GM18508 (cell line): Measurements from ENCODE around the gene XIRP1.

Experiments
- ATAC-seq: cut with Tn5 transposase; IDR thresholded peaks from one replicate; pipeline ENCODE4 v1.9.1; 2021; ENCODE audit warnings: moderate number of reproducible peaks; ENCODE audit not compliant: insufficient read depth, unreplicated experiment

Gene XIRP1

DNA sequence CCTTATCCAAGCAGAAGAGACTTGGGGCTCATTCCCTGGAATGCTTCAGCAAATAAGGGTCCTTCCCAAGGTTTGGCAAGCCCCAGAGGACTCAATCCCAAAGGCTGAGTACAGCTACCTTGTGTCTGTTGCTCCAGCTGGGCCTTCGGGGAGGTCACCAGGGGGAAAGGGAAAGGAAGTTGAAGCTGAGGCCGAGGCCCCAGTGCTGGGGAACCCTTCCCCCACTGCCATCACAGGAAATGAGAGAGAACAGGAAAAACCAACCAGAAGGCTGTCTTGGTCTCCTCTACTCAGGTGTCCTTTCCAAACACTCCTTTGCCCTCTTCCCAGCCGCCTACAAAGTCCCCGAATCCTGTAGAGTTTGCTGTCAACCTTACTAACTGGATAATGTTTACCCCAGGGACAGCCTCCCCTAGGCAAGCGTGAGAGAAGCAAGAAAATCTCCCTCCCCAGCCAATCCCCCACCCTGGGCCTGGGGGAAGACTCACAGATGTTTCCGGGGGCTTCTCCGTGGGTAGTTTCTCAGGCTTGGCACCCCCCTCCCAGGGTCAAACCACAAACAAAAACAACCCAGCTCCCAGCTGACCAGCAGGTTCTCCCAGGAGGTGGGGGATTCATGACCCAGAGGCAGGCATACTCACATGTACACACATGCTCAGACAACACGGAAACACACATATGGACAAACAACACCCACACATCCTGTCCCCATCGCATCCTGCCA, 44.5 kb downstream of the XIRP1 start:
- no peak for ATAC-seq

DNA sequence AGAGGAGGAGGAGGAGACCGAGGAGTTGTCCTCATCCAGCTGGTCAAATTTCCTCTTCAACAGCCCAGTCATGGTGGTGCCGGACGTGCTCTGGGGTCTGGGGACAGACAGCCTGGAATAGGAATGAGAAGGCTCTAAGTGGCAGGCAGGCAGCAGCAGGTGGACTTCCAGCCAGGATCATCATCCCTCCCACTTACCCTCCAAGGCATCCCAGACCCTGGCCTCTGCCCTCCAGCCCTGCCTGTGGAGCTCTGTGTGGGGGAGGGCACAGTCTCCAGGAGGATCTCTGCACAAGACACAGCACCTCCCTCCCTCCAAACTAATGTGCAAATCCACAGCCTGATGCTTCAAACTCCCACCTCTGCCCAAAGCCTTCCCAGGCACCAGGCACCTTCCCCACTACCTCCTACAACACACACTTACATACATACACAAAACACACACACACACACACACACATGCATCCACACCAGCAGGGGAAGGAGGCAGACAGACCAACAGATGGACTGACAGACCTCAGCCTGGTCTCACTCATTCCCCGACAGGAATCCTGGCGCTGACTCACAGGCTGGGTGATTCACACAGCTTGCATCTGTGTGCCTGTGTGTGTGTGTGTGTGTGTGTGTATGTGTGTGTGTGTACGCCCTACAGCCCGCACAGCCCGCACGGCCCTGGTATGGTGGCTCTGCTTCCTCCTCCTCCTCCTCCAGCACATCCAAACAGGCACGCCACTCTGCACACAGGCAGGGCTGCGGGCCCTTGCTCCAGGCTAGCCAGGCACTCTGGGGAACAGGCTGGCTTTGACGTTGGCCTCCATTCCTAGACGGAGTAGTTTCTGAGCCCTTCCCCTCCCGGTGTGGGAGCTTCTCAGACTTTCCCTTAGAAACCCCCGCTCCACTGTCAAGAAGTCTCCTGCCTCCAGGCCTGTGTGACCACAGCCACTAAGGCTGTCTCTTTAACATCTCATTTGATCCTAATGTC, 45.5 kb downstream of the XIRP1 start:
- no peak for ATAC-seq

DNA sequence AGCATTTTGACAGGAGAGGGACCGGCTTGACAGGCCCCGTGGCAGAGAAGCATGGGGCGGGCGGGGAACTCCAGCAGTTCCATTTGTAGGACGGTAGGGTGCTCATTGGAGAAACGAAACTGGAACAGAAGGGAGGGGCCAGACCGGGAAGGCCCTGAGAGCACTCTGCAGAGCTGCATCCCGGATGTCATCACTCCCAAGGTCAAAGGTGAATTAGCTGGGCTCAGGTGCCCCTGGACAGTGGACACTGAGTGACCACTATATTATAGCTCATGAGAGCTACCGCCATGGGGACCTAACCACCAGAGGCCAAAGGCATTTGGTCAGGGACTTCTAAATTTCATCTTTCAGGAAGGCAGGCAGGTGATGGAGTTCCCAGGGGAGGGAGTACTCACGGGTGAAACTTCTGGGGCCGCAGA, 46.3 kb downstream of the XIRP1 start:
- no peak for ATAC-seq

DNA sequence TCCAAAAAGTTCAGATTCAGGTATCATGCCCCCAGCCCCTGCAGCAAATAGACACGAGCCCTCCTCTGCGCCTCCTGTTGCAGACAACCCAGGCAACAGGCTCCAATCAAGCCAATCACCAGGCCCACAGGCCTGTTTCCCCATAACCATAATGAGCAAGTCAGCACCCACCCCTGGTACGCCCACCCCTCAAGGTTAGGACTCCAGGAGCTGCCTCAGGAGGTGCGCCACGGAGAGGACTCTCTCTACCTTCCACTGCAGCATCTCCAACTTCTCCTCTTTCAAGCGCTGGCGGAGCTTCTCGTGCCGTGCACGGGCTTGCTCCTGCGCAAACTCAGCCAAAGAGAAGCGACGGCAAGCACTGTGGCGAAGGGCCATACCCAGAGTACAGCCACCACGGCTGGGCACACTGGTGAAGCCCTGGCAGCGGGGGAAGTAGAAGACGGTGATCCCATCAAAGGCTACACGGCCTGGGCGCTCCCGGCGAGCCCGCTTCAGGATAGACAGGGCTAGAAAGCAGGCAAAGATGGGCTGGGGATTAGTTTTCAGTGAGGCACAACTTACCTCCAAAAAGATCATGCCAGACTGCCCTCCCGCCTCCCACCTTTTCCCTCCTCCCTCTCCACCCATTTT, 47.5 kb downstream of the XIRP1 start:
- ATAC-seq = no peak

DNA sequence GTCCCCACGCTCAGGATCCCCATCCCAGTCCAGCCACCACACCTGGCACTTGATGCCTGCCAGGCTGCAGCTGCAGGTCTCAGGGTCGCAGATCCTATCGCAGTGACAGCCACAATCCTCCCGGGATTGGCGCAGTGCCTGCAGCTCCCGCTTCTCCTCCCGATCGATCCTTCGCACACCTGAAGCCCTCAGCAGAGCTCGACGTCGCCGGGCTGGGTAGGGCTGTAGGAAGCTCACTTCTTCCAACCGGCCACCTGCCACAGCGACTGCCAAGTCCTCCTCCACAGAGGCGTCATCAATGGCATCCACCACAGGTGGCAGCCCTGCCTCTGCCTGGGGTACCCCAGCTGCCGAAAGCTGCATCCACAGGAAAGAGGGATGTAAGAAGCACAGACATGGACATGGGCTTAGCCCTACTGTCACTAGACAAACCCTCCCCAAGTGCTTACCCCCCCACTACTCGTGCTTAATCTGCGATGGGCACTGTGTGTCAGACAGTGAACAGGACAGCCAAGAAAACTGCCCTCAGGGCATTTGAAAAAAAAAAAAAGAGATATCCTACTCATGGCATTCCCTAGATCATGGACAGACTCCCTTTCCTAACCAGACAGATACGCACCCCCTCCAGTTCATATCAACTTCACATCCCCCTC, 48.2 kb downstream of the XIRP1 start:
- ATAC-seq = no peak

DNA sequence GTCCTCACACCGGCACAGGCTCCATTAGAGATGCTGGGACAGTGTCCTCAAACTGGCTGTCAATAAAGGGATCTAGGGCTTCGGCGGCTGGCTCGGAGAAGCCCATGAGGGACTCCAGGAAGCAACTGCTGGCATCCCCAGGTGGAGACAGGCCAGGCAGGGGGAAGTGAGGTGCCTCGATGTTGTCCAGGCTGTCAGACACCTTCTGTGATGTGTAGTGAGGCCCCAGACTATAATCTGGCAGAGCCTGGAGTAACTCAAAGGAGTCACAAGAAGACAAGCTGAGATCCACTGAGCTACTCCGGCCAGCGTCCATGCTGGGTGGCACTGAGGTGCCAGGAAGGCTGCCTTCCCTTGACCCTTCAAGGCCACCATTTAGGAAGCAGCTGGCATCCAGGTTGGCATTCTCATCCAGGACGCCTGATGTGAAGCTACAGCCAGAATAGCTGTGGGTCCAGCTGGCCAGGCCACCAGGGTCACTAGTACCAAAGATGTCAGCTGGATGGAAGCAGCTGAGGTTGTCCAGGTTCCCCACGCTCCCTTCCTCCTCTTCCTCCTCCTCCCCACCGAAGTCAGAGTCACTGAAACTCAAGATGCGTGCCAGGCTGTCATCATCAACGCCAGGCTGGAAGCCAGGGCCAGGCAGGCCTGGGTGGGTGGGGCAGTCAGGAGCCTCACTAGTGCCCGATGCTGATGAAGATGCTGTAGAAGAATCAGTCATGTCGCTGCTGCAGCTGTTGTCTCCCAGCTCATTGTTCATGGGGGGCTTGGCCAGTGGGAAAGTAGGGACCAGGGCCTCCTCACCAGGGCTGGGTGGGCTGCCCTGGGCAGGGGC, 49.1 kb downstream of the XIRP1 start:
- no peak for ATAC-seq

DNA sequence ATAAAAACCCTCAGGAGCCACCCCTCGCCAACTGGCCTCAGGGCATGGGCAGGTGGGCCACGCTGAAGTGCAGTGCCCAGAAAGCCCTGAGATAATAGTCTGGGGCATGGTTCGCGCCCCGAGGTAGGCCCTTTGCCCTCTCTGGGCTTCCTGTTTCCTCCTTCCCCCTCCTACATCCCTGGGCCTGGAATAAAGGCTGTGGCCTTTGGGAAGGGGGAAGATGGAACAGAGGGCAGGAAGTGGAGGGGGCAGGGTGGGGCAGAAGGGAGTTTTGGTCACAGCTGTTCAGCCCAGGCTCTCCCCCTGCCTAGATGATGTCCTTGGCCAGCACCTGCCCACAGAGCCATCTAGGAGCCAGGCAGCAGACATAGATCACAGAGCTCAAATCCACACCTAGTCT, 50.3 kb downstream of the XIRP1 start:
- ATAC-seq = no peak

DNA sequence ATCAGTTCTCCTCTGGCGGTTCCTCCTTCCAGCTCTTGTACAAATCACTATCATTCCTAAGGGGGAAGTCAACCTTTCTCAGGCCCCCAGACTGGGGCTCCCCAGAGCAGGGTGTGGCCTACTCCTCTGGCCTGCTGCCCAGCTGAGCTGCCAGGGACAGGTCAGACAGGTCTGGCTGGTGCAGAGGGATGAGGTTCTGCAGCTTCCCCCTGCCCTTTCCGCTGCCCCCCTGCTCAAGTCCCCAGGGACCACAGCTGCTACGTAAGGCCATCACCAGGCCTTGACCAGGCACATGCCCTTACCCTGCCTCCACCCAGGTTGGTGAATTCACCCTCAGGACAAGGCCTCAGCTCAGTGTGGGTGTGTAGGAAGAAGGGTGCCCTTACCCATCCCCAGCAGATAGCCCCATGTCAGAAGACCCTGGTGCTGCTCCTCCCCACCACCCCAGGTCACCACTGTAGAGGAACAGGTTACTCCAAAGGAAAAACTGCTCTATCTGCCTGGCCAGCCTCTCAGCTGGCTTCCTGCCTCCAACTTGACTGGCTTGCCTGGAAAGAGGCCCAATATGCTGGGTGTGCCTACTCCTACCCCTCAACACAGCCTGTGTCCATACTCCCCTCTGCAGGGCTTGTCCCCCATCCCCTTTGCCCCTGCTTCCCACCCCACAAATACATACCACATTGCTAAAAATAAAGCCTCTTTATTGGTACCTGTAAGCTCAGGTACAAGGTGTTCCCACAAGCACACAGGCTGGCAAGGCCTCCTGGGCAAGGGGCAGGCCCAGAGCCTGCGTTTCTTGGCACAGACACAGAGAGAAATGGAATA, 51.0 kb downstream of the XIRP1 start:
- ATAC-seq = no peak

DNA sequence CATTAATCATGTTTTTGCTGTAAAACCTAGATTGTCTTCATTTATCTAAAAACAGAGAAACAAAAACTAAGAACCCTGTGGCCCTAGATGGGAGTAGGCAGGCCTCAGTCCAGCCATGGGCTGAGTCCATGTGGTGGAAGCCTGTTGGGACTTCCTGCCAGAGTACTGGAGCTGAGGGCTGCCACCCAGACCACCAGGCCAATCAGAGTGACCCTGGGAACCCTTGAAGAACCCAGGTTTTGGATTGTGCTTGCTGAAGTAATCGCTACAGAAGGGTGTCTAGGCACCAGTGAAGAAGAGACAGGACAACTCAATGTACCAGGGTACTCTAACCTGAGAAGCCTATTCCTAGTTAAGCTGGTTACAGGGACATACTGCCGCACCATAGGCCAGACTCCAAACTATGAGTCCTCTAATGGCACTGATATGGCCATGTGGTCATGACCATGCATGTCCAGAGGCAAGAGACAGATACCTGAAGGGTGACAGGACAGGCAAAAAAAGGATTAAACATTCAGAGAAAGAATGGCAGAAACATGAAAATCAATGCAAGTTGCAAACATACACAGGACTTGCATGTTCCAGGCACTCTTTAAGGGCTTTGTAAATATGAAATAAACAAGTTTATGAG, 51.9 kb downstream of the XIRP1 start:
- ATAC-seq = no peak

DNA sequence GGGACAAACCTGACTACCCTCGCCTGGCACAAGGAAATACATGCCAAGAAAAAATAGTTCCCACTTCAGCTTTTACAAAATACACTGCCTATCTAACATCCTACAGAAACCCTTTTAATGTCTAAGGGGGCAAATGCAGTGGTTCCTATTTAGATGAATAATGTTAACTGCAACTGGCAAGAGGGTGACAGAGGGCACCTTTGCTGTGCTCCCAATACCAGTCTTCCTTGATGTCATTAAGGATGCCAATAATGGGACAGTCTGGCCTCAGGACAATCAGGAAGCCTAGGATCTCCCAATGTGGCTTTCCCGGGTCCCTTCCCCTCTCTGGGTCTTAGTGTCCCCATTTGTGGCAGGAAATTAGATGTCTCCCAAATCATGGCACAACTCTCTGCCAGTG, 53.0 kb downstream of the XIRP1 start:
- no peak for ATAC-seq

DNA sequence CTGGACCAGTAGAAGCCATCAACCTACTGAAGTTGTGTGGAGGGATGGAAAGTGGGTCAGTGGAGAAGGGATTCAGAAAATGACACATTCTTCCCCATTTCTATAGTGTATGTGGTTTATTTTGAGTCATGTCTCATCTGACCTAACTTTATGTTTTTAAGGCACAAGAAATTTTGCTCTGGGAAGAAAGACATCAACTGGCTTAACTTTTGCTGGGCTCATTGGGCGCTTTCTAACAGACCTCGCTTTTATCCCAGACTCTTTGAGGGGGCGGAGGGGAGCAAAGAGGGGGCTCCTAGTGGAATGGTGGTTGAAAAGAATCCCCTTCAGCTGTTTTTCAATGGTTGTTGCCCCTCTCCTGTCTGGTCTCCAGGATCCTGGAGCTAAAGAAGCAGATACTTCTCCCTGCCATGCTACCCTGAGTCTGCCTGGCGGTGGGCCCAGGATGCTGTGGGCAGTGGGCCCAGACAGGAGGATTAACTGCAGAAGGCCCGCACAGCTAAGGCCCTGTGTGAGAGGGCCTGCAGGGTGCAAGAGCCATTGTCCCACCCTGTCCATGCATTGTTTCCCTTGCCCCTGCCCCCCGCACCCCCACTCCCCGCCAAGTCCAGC, 53.5 kb downstream of the XIRP1 start:
- no peak for ATAC-seq

DNA sequence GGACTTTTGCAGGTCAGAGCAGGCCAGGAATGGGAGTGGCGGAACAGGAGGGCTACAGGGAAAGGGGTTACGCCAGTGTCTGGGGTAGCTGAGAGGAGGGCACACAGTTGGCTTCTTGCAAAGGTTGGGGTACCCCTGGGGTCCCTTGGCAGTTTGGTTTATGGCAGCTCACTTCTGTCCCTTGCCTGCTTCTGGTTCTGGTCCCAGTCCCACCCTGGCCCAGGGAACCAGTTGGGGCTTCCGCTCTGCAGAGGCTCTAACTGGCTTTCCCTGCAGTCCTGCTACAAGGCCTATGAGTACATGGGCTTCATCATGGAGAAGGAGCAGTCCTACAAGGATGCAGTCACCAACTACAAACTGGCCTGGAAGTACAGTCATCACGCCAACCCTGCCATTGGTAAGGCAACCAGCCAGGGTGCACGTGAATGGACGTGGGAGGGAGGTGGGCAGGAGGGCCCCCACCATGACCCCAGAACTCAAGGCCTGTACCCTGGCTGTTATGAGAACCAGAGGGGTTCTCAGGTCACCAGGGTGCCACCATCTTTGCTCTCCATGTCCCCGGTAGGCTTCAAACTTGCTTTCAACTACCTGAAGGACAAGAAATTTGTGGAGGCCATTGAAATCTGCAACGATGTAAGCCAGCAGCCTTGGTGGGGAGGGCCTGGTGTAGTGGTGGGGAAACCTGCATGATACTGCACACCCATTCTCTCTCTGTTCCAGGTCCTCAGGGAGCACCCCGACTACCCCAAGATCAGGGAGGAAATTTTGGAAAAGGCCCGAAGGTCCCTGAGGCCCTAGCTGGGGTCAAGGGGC, 54.2 kb downstream of the XIRP1 start:
- no peak for ATAC-seq

DNA sequence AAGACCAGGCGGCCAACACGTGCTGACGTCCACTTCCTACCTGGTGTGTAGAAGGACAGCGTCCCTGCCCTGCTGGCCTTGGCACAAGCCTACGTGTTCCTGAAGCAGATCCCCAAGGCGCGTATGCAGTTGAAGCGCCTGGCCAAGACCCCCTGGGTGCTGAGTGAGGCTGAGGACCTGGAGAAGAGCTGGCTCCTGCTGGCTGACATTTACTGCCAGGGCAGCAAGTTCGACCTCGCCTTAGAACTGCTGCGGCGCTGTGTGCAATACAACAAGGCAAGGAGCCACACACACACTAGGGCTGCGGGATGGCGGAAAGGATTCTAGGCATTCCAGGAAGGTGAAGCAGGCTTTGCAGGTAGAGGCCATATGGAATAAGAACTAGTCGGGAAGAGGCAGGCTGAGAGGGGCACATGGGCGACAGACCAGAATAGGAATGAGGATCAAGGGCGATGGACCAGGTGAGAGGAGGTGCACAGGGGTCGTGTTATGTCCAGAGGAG, 54.9 kb downstream of the XIRP1 start:
- no peak for ATAC-seq

DNA sequence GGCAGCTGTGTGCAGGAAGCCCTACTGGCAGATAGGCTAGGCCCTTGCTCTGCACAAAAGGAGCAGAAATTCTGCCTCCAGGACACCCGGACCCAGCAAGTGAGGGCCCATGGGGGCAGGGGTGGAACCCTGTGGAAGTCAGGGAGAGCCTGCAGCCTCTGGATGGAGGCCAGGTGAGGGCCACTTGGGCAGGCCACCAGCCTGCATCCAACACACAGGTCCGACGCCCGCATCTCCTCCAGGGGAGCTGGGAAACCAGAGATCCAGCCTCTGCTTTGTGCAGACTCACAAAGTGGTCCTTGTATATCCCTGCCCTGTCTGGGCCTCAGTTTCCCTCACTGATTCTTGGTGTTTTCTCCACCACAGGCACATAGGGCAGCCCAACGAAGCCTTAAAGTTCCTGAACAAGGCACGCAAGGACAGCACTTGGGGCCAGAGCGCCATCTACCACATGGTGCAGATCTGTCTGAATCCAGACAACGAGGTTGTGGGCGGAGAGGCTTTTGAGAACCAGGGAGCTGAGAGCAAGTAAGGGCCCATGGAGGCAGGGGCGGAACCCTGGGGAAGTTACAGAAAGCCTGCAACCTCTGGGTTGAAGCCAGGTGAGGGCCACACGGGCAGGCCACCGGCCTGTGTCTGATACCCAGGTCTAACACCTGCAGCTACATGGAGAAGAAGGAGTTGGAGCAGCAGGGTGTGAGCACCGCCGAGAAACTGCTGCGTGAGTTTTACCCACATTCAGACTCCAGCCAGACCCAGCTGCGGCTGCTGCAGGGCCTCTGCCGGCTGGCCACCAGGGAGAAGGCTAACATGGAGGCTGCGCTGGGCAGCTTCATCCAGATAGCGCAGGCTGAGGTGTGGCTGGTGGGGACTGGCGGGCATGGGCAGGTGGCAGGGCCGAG, 55.6 kb downstream of the XIRP1 start:
- ATAC-seq = no peak

DNA sequence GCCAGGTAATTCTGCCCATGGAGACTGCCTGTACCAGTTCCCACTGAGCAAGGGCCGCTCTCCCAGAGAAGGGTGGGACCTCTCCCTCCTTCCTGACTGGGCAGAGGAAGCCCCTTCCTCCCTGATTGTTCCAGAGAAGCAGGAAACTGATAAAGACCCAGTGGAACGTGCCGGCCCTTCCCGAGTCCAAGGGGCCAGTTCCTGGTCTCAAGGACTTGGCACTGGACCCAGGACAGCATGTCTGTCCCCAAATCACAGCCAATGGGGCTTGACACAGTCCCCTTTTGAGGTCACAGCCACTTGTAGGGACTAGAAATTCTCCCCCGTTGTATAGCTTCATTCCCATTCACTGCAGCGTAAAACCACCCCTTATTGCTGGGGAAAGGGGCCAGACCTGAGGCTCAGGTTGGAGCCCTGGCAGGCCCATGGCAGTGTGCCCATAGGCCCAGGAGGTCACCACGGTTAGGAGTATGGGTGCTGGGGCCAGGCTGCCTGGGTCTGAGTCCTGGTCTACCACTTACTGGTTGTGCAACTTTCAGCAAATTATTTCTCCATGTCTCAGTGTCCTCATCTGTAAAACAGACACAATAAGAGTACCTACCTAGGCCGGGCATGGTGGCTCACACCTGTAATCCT, 57.1 kb downstream of the XIRP1 start:
- no peak for ATAC-seq

DNA sequence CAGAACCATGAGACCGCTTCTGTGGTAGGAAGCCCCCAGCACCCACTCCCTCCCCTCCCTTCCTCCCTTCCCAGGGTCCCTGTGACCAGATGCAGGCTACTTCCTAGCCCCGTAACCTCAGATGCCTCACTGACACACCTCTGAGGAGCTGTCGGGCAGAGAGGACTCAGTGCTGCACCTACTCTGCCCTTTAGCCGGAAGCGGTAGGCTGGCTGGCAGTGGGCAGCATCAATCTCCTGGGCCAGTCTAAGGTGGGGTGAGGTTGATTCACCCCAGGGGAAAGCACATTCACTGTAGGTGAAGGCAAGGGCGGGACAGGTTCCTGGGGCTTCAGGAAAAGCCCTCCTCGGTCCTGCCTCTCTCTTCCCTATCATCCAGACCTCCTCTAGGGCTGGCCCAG, 58.1 kb downstream of the XIRP1 start:
- ATAC-seq = no peak
